HFFc6 (cell line): ENCODE measurements around the gene COMMD3. TPM values are rescaled to one million over a fixed set of nuclear protein-coding genes. Genes with fewer than 3 reads are reported as not detected.

ENCODE experiments used
- DNase-seq: peaks from one replicate; pipeline ENCODE4 v3.0.0-alpha.2; 2018
- H3K27ac Mint-ChIP-seq: 2 replicates; pipeline ENCODE4 v1.8.0; 2020; ENCODE audit warnings: mild to moderate bottlenecking, mixed read lengths
- H3K27me3 Mint-ChIP-seq: 2 replicates; pipeline ENCODE4 v1.8.0; 2021; ENCODE audit warnings: mild to moderate bottlenecking, moderate library complexity, mixed read lengths; ENCODE audit not compliant: insufficient read depth
- H3K36me3 Mint-ChIP-seq: 2 replicates; pipeline ENCODE4 v1.8.0; 2021; ENCODE audit warnings: low read depth, mixed read lengths
- H3K4me1 Mint-ChIP-seq: 2 replicates; pipeline ENCODE4 v1.8.0; 2020; ENCODE audit warnings: low read depth, mixed read lengths
- H3K4me3 Mint-ChIP-seq: 2 replicates; pipeline ENCODE4 v1.8.0; 2020; ENCODE audit warnings: mild to moderate bottlenecking, moderate library complexity, mixed read lengths
- H3K9me3 Mint-ChIP-seq: 2 replicates; pipeline ENCODE4 v1.8.0; 2020; ENCODE audit warnings: mild to moderate bottlenecking, mixed read lengths
- CTCF ChIP-seq: fragments of 200-600 bp; sonication (generic); IDR thresholded peaks from 2 replicates; pipeline ENCODE4 v1.5.0; 2021; ENCODE audit warnings: antibody characterized with exemption, mild to moderate bottlenecking
- total RNA-seq, 6 experiments: library from RNA; stranded (reverse); fragmentation: NEBNext Ultra II Directional; extraction: Animal tissue kit (Norgen Biotek cat#: 25700); gene quantifications; 2 replicates in 1 of 6; 3 replicates in 5 of 6; pipeline ENCODE4 v1.2.3, GENCODE V29; 2021

COMMD3 gene
- total RNA-seq, 6 experiments from 2014 or later, result 39.5 to 47.6 (median 43.8) TPM

- Mint-ChIP-seq H3K4me3 (no peak overlapping the region), H3K9me3 (no peaks in the 10 kb centered on the region), H3K27me3 (peaks cover 17% of the 10 kb centered on the region), H3K27ac (no peak overlapping the region), H3K36me3 (0 out of 2 replicates have a peak, but pooled peaks cover 8% of the 10 kb centered on the region), H3K4me1 (peaks cover 49% of the 10 kb centered on the region)
- no peak for DNase-seq
- no peak for TF ChIP-seq CTCF
Measured at GRCh38 chr10:22323538-22324305, 7.5 kb downstream of the COMMD3 start.

DNA sequence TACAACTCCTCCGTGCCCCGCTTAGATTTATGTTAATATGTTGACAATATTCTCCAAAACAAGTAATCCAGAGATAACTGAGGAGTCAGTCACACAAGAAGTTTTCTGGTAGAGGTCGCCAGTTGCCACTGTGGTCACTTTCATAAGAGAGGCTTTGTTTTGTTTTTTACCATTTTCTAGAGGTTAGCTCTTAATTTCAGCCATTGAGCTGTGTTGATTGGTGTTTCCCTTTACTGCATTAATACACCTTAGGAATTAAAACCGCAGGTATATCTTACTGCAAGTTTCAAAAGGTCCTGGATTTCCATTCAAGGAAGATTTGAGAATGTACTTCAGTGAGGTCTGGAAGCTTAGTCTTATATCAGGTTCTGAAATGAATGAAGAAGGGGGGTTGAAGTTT is 8.2 kb downstream of the COMMD3 start:
- peaks cover 49% of the 10 kb centered on the region for H3K4me1 Mint-ChIP-seq
- H3K9me3 Mint-ChIP-seq, result no peaks in the 10 kb centered on the region
- peak overlapping the region; percentile 88; the same call in 1 of the 2 replicates for H3K4me3 Mint-ChIP-seq
- no peak for TF ChIP-seq CTCF
- H3K27ac Mint-ChIP-seq, result no peak overlapping the region
- H3K27me3 Mint-ChIP-seq, result peaks cover 17% of the 10 kb centered on the region
- peaks cover 12% of the 10 kb centered on the region; the same call in 1 of the 2 replicates for H3K36me3 Mint-ChIP-seq
- DNase-seq, result no peak

DNA sequence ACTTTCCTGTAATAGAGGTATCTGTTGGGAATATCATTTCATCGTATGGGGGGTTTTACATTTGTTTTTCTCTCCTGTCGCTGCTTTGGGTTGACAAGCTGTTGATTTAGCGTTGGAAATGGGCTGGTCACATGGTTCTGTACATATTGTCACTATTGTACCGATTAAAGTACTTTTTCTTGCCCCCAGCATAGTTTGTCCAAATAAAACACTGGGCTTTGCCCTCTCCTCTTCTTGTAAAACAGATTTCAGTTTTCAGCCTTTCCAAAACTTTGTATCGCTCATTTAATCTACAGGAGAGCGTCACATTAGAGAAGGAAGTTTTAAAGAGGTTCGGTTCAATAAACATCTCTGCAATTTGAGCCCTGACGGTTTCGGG is 8.7 kb downstream of the COMMD3 start:
- peaks cover 17% of the 10 kb centered on the region for H3K27me3 Mint-ChIP-seq
- peak overlapping the region; percentile 70 for H3K27ac Mint-ChIP-seq
- peak overlapping the region; percentile 88 for H3K4me3 Mint-ChIP-seq
- peaks cover 16% of the 10 kb centered on the region; the same call in 1 of the 2 replicates for H3K36me3 Mint-ChIP-seq
- no peak for DNase-seq
- no peaks in the 10 kb centered on the region for H3K9me3 Mint-ChIP-seq
- peaks cover 47% of the 10 kb centered on the region for H3K4me1 Mint-ChIP-seq
- no peak for TF ChIP-seq CTCF

GRCh38 chr10:22325272-22326144 is 9.3 kb downstream of the COMMD3 start:
- TF ChIP-seq CTCF, result peak; percentile 17; the same call in 1 of the 2 replicates
- Mint-ChIP-seq H3K27ac (peak overlapping the region; percentile 83), H3K4me1 (peaks cover 42% of the 10 kb centered on the region), H3K36me3 (peaks cover 16% of the 10 kb centered on the region; the same call in 1 of the 2 replicates), H3K9me3 (no peaks in the 10 kb centered on the region), H3K27me3 (peaks cover 17% of the 10 kb centered on the region), H3K4me3 (peak overlapping the region; percentile 92)
- peak; percentile 57 for DNase-seq

GRCh38 chr10:22326145-22326702 is 10.0 kb downstream of the COMMD3 start:
- Mint-ChIP-seq H3K4me1 (peaks cover 42% of the 10 kb centered on the region), H3K27ac (peak overlapping the region; percentile 83), H3K4me3 (peak overlapping the region; percentile 92), H3K9me3 (no peaks in the 10 kb centered on the region), H3K36me3 (peaks cover 16% of the 10 kb centered on the region; the same call in 1 of the 2 replicates), H3K27me3 (peaks cover 17% of the 10 kb centered on the region)
- no peak for TF ChIP-seq CTCF
- DNase-seq, result no peak
